ENCODE results near the gene ETV2.

Gene ETV2

DNA sequence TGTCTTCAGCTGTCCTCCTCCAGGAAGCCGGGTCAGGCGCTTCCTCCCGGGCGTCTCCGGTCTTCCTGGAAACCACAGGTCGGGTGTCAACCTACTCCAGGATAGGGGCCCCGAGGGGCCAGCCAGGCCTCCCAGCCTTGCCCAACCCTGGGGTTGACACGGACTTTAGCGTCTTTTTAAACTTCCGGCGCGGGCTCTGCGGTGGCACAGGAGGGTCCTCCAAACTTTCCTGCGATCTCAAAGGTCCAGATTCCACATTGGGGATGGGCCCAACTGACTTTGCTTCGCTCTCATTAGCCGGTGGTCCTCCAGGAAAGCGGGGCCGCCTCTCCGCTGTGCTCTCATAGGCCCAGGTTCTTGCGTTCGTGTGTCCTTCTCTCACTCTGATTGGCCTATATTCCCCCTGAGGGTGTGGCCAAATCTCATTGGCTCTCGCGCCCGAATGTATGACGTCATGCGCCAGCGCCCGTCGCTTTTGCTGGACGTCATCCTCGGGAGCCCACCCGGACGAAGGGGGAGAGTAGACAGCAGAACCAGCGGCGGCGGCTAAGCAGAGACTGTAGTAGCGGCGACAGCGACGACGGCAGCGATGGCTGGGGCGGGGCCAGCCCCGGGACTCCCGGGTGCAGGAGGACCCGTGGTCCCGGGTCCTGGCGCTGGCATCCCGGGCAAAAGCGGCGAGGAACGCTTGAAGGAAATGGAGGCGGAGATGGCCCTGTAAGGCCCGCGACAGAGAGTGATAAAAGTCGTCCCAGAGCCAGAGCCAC is 12.8 kb upstream of the ETV2 start, which contains the start of gene RBM42:
RBM42 (plus strand) TSS at position 472 of the 767 bp plus-strand sequence; CDS start at position 590, 118 bp downstream.
- H3K4me3 ChIP-seq (ENCODE audit: low read depth, low read length): peak within 1 kb of the TSS; percentile 96
- TF ChIP-seq, protein P1, sequence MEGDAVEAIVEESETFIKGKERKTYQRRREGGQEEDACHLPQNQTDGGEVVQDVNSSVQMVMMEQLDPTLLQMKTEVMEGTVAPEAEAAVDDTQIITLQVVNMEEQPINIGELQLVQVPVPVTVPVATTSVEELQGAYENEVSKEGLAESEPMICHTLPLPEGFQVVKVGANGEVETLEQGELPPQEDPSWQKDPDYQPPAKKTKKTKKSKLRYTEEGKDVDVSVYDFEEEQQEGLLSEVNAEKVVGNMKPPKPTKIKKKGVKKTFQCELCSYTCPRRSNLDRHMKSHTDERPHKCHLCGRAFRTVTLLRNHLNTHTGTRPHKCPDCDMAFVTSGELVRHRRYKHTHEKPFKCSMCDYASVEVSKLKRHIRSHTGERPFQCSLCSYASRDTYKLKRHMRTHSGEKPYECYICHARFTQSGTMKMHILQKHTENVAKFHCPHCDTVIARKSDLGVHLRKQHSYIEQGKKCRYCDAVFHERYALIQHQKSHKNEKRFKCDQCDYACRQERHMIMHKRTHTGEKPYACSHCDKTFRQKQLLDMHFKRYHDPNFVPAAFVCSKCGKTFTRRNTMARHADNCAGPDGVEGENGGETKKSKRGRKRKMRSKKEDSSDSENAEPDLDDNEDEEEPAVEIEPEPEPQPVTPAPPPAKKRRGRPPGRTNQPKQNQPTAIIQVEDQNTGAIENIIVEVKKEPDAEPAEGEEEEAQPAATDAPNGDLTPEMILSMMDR (conservative IDR thresholded peaks at IDR 0.05; ENCODE audit: low read depth, low read length): no peak
- DNase-seq (ENCODE audit: low read depth): peak; percentile 99

DNA sequence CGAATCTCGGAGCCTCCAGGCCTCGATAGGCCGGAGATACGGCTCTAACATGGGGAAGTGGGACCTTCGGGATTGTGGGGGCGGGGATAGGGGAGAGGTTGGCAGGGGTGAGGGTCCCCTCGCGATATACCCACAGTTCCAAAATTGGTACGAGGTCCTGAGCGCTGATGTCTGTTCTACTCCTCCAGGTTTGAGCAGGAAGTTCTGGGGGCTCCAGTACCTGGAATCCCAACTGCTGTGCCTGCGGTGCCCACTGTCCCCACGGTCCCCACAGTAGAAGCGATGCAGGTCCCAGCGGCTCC is 12.3 kb upstream of the ETV2 start:
- no peak for DNase-seq (ENCODE audit: low read depth)
- peak overlapping the region; percentile 96 for H3K4me3 ChIP-seq (ENCODE audit: low read depth, low read length)
- TF ChIP-seq, protein P1 (conservative IDR thresholded peaks at IDR 0.05; ENCODE audit: low read depth, low read length): no peak

DNA sequence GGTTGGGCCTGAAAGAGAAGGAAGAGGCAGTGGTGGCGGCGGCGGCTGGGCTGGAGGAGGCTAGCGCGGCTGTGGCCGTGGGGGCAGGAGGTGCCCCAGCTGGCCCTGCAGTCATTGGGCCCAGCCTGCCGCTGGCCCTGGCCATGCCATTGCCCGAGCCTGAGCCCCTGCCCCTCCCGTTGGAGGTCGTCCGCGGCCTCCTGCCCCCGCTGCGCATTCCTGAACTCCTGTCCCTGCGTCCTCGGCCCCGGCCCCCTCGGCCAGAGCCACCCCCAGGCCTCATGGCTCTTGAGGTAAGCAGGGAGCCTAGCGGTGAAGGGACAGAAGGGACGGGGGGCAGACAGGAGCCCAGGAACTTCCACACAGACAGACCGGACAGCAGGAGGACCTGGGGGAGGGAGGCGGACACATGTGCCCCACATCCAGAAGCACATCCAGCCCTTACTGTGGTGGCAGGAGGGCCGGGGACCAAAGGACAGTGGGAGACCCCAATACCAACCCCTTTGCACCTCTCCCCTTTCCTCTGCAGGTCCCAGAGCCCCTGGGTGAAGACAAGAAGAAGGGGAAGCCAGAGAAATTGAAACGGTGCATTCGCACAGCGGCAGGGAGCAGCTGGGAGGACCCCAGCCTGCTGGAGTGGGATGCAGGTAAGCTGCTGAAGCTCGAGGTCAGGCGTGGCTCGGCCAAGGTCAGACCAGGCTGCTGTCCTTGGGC is 7.7 kb upstream of the ETV2 start:
- TF ChIP-seq, protein P1 (conservative IDR thresholded peaks at IDR 0.05; ENCODE audit: low read depth, low read length): no peak
- no peak overlapping the region for H3K4me3 ChIP-seq (ENCODE audit: low read depth, low read length)
- DNase-seq (ENCODE audit: low read depth): no peak

DNA sequence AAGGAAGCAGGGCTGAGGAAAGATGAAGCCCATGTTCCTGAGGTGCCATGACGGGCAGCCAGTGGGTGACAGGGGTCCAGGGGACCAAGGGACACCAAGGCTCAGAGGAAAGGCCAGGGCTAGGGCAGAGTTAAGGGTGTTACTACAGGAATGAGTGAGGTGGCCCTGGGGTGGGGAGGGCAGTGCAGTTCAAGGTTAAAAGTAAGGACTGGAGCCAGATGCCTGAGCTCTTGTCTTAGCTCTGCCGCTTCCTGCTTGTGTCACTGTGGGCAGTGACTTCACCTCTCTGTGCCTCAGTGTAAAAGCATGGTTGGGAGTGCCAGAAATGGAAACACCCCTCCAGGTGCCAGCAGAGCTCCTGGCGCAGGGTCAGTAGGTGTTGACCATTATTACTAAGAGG is 4.9 kb upstream of the ETV2 start:
- H3K4me3 ChIP-seq (ENCODE audit: low read depth, low read length): no peak overlapping the region
- DNase-seq (ENCODE audit: low read depth): no peak
- TF ChIP-seq, protein P1 (conservative IDR thresholded peaks at IDR 0.05; ENCODE audit: low read depth, low read length): no peak

DNA sequence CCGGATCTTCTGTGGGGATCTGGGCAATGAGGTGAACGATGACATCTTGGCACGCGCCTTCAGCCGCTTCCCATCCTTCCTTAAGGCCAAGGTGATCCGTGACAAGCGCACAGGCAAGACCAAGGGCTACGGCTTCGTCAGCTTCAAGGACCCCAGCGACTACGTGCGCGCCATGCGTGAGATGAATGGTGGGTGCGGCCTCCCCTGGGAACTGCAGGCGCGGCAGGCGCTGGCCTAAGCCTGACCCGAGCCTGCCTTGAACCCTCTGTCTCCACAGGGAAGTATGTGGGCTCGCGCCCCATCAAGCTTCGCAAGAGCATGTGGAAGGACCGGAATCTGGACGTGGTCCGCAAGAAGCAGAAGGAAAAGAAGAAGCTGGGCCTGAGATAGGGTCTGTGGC is 4.4 kb upstream of the ETV2 start:
- no peak overlapping the region for H3K4me3 ChIP-seq (ENCODE audit: low read depth, low read length)
- no peak for DNase-seq (ENCODE audit: low read depth)
- TF ChIP-seq, protein P1 (conservative IDR thresholded peaks at IDR 0.05; ENCODE audit: low read depth, low read length): no peak

DNA sequence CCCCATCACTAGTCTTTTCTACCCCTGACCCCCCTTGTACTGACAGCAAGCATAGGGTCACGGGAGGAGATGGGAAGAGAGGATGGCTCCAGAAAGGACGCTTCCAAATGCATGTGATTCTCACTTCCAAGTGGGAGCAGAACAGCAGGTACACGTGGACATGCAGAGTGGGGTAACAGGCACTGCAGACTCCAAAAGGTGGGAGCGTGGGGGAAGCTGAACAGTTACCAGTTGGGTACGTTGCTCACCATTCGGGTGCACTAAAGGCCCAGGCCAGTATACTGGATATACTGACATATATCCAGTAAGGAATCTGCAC is 2.3 kb upstream of the ETV2 start:
- H3K4me3 ChIP-seq (ENCODE audit: low read depth, low read length): no peak overlapping the region
- no peak for DNase-seq (ENCODE audit: low read depth)
- TF ChIP-seq, protein P1 (conservative IDR thresholded peaks at IDR 0.05; ENCODE audit: low read depth, low read length): no peak

DNA sequence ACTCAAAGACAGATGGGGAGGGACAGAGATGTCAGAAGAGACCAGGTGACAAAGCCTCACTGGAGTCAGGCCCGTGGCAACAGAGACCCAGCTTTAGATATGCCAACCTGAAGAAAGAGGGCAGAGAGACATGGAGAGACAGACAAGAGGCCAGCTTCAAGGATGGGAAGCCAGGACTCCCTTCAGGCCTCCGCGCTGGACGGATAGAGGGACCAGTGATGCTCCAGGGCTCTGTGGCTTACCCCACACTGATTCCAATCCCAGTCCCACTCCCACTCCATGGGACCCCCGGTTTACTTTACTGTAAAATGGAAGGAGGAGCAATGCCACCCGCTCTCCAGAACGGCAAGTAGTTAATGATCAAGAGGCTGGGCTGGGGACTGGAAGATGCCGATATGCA is 1.7 kb upstream of the ETV2 start:
- DNase-seq (ENCODE audit: low read depth): no peak
- TF ChIP-seq, protein P1 (conservative IDR thresholded peaks at IDR 0.05; ENCODE audit: low read depth, low read length): no peak
- H3K4me3 ChIP-seq (ENCODE audit: low read depth, low read length): no peak overlapping the region

Measured in choroid plexus epithelial cell (primary cell).